Thyroid gland (tissue), 4 donors: ENCODE data around the gene TRAP1.

Experiments
- CTCF ChIP-seq, 6 experiments: fragments of 200-600 bp in 3 of 6; fragments of 450-650 bp in 3 of 6; sonication (generic) in 3 of 6; IDR thresholded peaks; one replicate each; pipeline ENCODE4 v1.5.1; 2016 to 2019; ENCODE audit warnings: antibody characterized with exemption in 6 of 6, mild to moderate bottlenecking in 2 of 6, inconsistent platforms in 1 of 6, moderate library complexity in 1 of 6
- POLR2A ChIP-seq, 2 donors: fragments of 450-650 bp; IDR thresholded peaks; one replicate each; pipeline ENCODE4 v1.6.1; 2017; ENCODE audit warnings: antibody characterized with exemption in 2 of 2, mild to moderate bottlenecking in 2 of 2, moderate library complexity in 1 of 2

GRCh38 chr16:3760518-3760917 lies 43.2 kb upstream of the TRAP1 start:
- TF ChIP-seq CTCF (IDR thresholded peaks at IDR 0.05) = no peak
- no peak for TF ChIP-seq POLR2A (IDR thresholded peaks at IDR 0.05)
